ENCODE measurements around the gene MYO16.
"Not testable (repeated sequence)": the region's sequence is repeated elsewhere in the genome, so short reads cannot be mapped to it uniquely, and the experiment has no call there.

MYO16 gene

DNA sequence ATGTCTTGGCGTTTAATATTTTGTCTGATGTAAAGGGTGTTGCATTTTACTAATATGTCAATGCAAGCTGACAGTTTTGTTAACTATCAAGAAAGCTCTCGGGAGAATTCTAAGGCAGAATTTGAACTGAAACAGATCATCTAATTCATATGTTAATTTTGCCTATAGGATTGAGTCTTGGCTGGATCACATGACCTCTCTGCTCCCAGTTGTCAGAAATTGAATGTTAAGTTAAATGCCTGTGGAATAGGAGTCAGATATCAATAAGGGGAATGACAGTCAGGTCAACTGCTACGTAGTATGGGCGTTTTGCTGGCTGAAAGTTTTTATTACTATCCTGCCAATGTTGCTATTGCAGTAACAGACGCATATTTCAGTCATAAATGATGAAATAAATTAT is 358.5 kb downstream of the MYO16 start:
- DNase-seq, result no peak

DNA sequence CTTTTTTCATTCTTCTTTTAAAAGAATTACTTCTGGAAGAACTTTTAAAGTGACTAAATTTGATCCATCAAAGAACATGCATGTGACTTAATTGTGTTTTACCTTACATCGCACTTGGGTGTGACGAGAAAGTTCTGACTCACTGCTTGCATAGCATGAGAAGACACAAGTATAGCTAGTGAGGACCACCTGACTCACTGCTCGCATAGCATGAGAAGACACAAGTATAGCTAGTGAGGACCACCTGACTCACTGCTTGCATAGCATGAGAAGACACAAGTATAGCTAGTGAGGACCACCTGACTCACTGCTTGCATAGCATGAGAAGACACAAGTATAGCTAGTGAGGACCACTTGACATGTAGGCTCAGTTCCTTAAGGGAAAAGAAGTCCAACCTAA is 362.0 kb downstream of the MYO16 start:
- not testable (repeated sequence) for DNase-seq

DNA sequence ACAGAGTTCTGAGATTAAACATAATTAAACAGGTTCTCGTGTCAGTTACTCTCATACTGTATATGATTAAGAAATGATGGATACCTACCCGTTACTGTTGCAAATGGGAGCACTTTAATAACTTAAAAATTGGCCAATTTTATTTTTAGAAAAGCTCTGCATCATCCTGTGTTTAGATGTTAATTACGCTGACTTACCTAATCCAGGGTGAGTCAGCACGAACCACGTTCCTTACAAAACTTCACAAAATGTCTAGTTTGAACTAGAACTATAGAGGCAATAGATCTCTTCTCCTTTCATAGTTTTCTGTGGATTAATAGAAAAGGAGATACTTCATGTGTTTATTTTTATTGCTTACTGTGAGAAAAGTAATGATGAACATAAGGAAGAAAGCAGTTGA is 363.9 kb downstream of the MYO16 start:
- no peak for DNase-seq

DNA sequence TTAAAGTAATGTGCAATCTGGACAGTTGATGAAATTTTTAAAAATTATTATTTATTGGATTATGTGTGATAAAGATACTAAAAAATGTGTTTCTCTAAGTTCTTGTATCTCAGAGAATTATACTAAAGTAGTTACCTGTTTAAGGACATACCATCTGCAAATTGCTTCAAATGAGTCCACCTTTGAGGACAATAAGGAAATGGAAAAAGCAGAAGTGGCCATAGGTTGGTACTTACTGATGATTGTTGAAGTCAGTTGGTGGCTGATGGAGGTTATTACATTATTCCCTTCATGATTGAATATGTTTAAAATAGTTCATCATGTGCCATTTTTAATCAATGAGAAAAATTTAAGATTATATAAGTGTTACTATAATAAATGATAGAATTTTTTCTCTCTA is 367.0 kb downstream of the MYO16 start:
- DNase-seq, result no peak

DNA sequence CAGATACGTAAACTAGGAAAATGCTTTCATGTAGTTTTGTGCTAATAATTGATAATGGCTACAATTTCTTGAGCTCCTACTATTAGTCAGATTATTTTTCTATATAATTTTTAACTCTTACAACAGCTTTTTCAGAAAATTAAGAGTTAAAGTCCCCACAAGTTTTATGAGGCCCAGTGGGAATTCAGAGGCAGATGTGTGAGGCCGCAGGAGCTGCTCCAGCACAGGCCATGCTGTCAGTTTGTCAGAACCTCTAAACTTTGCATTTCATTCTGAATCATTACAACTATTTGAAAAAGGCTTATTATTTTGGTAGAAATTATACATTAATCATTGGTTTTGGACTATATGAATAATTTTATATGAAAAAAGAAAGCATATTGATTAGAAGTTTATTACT is 370.8 kb downstream of the MYO16 start:
- no peak for DNase-seq

DNA sequence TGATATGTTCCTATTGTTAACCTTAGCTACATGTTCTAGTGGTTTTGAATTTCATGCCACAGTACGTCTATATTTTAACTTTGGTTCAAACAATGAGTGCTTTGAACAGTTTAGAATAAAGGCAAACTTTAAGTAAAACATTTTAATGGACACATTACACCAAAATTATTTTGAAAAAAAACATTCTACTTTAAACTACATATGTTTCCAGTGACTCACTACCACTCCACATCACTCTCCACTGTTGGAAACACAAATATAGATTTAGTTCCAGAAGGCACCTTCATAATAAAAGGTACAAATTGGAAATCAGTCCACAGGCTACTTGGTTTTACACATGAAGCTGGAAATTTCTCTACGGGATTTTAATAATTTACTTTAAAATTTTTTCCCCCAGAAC is 373.5 kb downstream of the MYO16 start:
- DNase-seq, result no peak

DNA sequence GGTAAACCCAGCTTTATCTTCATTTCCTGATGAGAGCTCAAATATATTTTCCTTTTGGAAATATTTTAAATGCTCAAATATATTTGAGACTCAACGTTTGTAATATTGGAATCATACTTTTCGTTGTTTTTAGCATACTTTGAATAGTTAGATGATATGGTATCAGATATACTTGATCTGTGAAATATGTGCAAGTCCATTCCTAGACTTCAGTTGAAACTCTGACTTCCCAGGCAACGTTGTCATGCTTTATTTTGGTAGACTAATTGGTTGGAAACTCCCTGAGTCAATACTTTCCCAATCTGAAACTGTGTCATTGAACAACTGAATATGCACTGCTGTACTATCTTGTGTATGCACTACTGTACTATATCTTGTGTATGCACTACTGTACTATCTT is 378.5 kb downstream of the MYO16 start:
- no peak for DNase-seq

DNA sequence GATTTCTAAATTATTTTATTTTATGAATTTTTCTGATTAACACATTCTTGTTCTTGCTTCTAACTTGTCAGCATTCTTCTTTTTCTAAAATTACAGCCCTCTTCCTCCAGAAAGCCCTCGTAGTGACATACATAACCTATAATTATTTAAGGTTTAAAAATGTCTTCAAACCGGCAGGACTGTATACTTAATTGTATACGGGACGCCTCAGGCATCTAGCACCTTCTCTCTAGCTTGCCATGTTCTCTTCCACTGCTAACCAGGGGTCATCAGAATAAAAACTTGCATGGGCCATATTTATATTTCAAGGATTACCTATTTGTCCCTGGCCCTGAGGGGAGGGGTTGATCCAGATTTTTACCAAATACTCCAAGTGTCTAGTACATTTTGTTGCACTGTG is 380.3 kb downstream of the MYO16 start:
- DNase-seq, result no peak

DNA sequence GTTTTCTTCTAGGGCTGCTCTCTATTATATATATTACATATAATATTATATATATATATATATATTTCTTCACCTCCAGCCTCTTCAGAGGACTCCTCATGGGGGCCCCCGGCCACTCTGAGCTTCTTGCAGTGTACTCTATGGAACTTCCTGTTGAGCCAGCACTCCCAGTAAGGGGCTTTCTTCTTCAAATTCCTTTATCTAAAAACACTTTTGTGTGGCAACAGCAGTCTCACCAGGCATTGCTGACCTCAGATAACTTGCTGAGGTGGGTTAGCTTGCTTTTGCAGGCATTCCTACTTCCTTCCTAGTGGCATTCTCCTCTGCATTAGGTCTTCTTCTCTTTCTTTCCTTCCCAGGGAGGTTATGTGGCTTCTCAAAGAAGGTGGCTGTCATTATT is 381.5 kb downstream of the MYO16 start:
- DNase-seq, result no peak

DNA sequence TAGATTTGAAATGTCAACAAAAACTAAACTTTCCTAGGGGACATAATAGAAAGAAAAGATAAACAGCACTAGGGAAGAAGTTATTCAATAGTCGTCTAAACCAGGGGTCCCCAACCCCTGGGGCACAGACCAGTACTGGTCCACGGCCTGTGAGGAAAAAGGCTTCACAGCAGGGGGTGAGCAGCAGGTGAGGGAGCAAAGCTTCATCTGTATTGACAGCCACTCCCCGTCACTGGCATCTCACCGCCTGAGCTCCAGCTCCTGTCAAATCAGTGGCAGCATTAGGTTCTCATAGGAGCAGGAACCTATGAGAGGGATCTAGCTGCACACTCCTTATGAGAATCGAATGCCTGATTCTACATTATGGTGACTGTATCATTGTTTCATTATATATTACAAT is 382.7 kb downstream of the MYO16 start:
- DNase-seq, result no peak

DNA sequence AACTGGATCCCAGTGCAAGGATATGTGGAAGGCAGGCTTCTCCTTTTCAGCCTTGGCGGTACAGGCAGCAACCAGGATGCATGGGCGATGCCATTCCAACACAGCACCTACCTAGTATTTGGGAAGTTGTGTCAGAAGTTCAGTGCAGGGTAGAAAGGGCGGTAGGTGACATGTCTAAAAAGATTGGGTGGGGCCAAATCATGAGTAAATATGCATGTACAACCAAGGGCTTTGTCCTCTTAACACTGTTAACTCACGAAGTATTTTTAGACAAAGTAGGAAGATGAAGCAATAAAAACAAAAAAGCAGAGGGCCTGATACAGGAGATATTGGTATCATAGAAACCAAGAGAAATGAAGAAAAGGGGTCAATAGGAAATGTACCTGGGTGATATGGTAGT is 392.1 kb downstream of the MYO16 start:
- no peak for DNase-seq

DNA sequence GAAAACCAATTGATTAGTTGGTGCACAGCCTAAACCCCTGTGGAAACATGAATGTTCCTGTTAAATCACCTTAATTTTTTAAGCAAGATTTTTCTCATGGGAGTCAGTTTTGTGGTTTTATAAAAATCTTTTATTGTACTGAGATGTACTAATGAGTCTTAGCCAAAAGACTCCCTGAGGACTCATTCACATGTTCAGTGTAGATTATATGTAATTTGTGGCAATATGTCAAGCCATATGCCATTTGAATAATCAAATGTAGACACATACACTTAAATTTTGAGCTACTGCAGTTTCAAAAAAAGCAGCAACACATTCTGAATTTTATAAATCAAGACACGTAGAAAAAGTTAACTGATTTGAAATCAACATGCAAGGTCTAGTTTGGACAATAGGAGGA is 395.2 kb downstream of the MYO16 start:
- DNase-seq, result no peak

DNA sequence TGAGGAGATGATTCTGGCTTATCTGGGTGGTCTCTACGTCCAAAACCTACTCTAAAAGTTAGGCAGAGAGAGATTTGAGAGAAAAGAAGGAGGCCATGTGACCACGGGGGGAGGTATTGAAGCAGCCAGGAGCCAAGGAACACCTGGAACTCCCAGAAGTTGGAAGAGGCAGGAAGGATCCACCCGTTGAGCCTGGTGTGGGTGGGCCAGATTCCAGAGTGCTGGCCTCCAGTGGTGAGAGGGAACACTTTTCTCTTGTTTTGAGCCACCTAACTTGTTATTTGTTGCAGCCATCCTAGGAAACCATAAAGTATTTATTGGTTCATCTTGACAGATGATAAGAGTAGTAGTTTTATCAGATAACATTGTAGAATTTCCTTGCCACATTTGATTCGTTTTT is 396.9 kb downstream of the MYO16 start:
- no peak for DNase-seq

DNA sequence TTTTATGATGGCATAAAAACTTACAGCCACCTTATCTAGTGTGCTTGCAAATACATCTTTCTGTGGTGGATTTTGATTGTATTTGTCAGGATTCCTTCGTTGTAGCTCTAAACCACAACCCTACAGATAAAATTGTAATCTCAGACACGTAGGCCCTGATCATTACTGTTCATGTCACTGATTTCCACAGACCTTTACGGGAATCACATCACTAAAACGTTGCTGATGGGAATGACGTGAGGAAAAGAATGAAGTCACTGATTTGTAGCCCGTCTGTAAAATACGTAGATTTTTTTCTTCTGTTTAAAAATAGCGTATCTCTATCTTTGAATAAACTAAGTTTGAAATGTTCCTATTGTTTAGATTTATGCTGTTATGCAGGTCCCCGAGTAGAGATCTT is 399.2 kb downstream of the MYO16 start:
- DNase-seq, result no peak

DNA sequence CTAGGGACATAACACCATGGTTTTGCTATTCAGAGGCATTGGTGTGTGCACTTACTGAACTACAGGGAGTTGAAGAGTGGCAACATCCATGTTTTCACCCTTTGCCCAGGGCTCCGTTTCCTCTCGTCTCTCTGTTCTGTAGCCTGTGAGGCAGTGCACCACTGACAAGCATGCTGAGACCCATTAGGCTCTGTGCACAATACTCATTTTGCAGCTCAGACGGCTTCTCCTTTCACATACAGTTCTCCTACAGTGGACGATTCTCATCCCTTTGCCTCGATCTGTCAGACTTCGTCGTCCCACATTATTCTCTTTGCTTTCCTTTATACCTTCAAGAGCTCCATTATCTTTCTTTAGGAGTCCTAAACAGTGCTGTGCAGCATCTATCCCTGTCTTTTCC is 403.7 kb downstream of the MYO16 start:
- no peak for DNase-seq

DNA sequence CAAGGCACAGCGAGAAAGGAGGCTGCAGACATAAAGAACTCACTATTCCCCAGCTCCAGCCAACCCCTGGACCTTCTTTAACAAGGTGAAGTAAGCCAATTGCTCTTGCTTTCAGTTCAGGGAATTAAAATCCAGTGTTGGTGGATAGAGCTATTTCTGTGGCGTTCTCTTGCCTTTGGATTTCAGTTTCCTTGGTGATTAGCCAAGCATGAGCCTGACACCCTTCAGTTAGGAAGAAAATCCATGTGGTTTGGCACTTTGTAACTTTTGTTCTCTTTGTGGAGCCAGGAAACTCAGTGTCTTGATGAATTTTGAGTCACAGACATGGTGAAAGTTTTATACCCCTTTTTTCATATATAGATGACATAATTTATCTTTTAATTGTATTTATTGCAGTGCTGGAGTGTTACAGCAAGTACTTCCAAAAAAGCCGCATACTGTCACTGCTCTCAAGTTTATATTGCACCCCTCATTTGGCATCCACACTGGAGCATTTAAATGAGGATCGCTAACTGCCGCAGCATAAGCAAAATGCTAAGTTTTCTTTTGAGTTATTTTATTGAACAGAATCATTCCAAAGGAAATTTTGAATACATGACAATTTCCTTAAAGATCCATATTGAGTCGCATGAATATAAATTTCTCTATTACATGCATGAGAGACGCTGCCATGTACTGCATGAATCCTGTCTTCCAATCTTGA is 406.8 kb downstream of the MYO16 start:
- DNase-seq, result no peak

DNA sequence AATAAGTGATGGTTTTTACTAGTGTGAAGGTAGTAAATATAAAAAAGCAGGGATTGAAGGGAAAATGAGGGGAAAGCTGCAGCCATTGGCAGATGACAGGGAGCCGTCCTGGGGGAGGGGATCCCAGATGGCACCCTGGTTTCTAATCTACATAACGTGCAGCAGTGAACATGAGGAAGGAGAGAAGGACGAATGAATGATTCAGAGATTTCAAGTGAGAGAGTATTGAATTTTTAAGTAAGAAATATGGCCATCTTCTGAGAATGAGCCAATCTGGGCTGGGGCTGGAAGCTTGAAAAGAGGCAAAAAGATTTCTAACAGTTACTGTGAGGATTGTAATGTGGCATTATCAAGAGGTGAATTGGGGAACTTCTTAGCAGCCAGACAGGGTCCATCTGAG is 414.2 kb downstream of the MYO16 start:
- DNase-seq, result no peak

DNA sequence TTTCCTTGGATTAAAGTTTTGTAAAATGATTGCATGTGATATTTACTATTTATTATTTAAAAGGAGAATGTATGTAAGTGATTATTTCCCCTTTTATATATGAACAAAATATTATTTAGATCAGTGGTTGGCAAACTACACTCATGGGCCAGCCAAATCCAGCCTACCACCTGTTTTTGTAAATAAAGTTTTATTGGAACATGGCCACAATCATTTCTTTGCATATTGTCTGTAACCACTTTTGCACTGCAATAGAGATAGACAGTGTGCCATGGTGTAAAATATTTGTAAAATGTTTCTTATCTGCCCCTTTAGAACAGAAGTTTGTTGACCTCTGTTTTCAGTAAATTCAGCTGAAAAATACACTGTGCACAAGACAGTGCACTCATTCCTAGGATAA is 426.4 kb downstream of the MYO16 start:
- DNase-seq, result no peak

DNA sequence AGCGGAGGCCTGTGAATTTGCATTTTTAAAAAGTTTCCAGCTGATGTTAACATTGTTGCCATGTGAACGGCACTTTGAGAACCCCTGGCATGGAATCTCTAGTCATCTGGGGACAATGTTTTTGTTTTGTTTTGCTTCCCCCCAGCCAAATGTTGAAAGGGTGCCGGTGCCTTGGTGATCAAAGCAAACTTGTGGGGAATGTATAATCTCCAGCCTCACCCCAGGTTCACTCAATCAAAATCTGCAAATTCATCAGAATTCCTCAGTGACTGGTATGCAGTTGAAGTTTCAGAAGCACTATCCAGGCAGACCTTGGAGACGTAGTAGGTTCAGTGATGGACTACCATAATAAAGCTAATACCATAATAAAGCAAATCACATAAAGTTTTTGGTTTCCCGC is 428.7 kb downstream of the MYO16 start:
- no peak for DNase-seq

DNA sequence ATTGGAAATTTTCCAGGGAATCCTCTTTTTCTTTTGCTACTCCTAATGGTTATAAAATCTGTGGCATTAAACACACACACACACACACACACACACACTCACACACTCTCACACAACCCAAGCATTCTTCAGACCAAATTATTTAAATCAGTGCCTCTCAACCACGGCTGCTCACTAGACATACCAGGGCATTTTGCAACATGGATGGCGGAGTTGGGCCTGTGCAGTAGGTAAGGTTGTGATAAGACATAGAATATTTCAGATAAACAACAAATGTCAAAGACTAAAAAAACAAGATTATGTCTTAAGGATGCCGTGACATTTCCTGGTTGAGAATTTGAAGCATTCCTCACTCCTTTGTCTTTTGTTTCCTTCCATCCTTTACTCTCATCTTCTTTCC is 443.1 kb downstream of the MYO16 start:
- no peak for DNase-seq

DNA sequence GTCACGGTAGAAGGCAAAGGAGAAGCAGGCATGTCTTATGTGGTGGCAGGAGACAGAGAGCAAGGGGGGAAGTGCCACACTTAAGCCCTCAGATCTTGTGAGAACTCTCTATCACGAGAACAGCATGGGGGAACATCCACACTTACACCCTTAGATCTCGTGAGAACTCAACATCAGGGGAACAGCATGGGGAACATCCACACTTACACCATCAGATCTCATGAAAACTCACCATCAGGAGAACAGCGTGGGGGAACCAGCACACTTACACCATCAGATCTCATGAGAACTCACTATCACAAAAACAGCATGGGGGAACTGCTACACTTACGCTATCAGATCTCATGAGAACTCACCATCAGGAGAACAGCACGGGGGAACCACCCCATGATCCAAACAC is 445.0 kb downstream of the MYO16 start:
- no peak for DNase-seq

DNA sequence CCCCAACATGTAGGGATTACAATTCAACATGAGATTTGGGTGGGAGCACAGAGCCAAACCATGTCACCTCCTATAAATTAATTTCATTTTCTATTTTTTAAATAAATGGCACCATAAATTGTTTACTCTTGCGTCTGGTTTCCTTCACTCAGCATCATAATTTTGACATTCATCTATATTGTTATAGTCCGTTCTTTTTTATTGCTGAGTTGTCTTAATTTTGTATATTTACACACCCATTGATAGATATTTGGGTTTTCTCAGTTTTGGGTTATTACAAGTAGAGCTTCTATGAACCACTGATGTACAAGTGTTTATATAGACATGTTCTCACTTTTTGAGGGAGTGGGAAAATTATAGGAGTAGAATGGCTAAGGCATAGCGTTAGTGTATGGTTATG is 445.4 kb downstream of the MYO16 start:
- DNase-seq, result no peak

DNA sequence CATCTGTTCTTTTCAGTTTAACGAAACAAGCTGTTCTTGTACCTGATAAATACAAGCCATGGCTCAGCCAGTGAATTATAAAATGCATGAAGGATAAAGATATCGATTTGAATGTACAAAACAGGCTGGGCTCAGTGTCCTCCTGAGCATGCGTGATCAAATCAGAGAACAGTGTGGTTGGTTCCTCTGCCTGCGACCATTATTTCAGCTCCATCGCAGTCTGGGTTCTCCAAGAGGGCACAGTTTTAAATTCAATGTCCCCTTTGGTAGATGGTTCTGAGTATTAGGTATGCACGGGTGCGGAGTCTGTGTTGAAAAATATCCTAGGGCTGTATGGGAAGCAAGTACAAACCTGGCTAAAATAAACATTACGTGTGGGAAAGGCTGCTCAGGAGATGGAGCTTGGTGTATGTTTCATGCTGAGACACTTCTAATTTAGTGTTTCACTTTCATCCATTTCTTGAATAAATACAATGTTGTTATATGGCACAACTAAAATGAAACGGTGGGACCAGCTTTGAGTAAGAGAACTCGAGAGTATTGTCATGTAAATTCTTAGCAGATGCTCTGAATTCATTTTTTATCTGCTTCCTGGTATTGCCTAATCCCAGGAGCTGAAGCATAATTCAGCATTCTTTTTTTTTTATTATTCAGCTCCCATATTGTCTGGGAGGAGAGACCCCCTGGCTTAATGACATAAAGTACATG is 458.7 kb downstream of the MYO16 start:
- DNase-seq, result no peak

DNA sequence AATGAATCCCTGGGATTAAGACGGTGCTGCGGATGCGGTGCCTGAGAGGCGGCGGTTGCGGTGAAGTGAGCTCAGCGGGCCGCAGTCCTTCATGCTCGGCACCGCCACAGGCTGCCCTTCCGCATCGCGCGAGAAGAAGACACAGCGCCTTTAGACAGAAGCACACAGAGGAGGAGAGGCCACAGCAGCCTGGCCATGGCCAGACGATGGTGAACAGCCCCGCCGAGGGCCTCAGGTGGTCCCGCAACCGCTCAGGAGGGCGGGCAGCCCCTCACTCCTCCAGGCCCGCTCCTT is 459.2 kb downstream of the MYO16 start:
- DNase-seq, result no peak

DNA sequence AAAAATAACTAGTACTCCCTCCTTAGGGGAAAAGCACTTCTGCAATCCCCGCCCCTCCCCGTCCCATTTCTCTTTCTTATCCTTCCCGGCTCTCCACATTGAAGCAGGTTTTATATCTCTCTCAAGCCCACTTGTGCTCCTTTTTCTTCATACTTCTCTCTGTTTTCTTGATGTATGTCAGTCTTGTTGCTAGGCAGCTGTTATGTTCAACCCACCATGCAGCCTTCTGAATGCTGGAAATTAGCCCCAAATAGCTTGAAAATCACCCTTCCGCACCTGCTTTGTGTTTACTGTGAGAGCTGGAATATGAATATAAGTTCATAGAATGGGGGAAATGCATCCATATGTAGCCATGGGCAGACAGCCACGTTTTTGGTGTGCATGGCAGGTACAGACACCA is 461.4 kb downstream of the MYO16 start:
- peak; percentile 33 for DNase-seq
